CD4-positive, alpha-beta T cell (primary cell): ENCODE data around the gene SLC9A8. TPM values are rescaled to one million over a fixed set of nuclear protein-coding genes. Genes with fewer than 3 reads are reported as not detected.
A peak's percentile ranks its signal among the peaks of the same experiment; 100 is the strongest.

Source experiments
- ATAC-seq: fragments of 200-7000 bp; cut with Tn5 transposase; one replicate; pipeline ENCODE4 v1.10.0; 2022; ENCODE audit warnings: mild to moderate bottlenecking; ENCODE audit not compliant: poor library complexity
- CTCF ChIA-PET: fragments of 350-600 bp; sonication (Branson Sonifier 250); formaldehyde crosslinking; loops from one replicate; lab custom pipeline; 2021; ENCODE audit warnings: antibody characterized with exemption, inconsistent platforms; lab: Charles Lee
- POLR2A ChIA-PET: fragments of 350-600 bp; sonication (Branson Sonifier 250); formaldehyde crosslinking; loops from one replicate; lab custom pipeline; 2021; ENCODE audit warnings: antibody characterized with exemption, inconsistent platforms; lab: Charles Lee
- DNase-seq, 14 experiments: peaks; one replicate each; pipeline ENCODE4 v3.0.0-alpha.2; 2013 to 2020; ENCODE audit warnings: mixed read lengths in 2 of 14
- H3K27ac ChIP-seq, 2 donors: one replicate each; pipeline versions ENCODE4 v1.5.1 to v1.7.0; 2013; ENCODE audit warnings: low read length in 2 of 2, low read depth in 1 of 2, mild to moderate bottlenecking in 1 of 2
- H3K27me3 ChIP-seq, 2 experiments: 1 replicate in 1 of 2; 2 replicates in 1 of 2; pipeline versions ENCODE4 v1.6.1 to v1.7.0; 2013; ENCODE audit warnings: low read length in 2 of 2, control low read depth in 1 of 2, mild to moderate bottlenecking in 1 of 2, moderate library complexity in 1 of 2; ENCODE audit not compliant: insufficient read depth in 2 of 2, control insufficient read depth in 1 of 2
- H3K36me3 ChIP-seq: one replicate; pipeline ENCODE4 v1.6.1; 2013; ENCODE audit warnings: low read length, control low read depth; ENCODE audit not compliant: insufficient read depth
- H3K4me1 ChIP-seq: one replicate; pipeline ENCODE4 v1.6.1; 2013; ENCODE audit warnings: low read length, control low read depth; ENCODE audit not compliant: insufficient read depth
- H3K4me3 ChIP-seq: one replicate; pipeline ENCODE4 v1.5.1; 2013; ENCODE audit warnings: mild to moderate bottlenecking, low read length, moderate library complexity
- H3K9me3 ChIP-seq, 2 experiments: 1 replicate in 1 of 2; 2 replicates in 1 of 2; pipeline versions ENCODE4 v1.6.1 to v1.7.0; 2013; ENCODE audit warnings: low read length in 2 of 2, mild to moderate bottlenecking in 2 of 2, control low read depth in 1 of 2, moderate library complexity in 1 of 2; ENCODE audit not compliant: control insufficient read depth in 1 of 2, insufficient read depth in 1 of 2
- H3K27ac Mint-ChIP-seq: one replicate; pipeline ENCODE4 v1.8.0; 2020; ENCODE audit warnings: mixed read lengths
- H3K27me3 Mint-ChIP-seq: one replicate; pipeline ENCODE4 v1.8.0; 2021; ENCODE audit warnings: mixed read lengths
- H3K36me3 Mint-ChIP-seq: one replicate; pipeline ENCODE4 v1.8.0; 2021; ENCODE audit warnings: low read depth, mixed read lengths
- H3K4me1 Mint-ChIP-seq: one replicate; pipeline ENCODE4 v1.8.0; 2021; ENCODE audit warnings: low read depth, mixed read lengths
- H3K4me3 Mint-ChIP-seq: one replicate; pipeline ENCODE4 v1.8.0; 2020; ENCODE audit warnings: mild to moderate bottlenecking, mixed read lengths
- H3K9me3 Mint-ChIP-seq: one replicate; pipeline ENCODE4 v1.8.0; 2020; ENCODE audit warnings: mixed read lengths
- intact Hi-C, 2 experiments: fragments of 100-400 bp; cut with DNase I in 1 of 2; cut with micrococcal nuclease in 1 of 2; formaldehyde crosslinking; loops; one replicate each; pipeline versions ENCODE4 v1.15.1 to v1.9.0; 2023 to 2025; cut with DNase I, micrococcal nuclease
- total RNA-seq, 174 experiments: library from RNA in 2 of 174; stranded (reverse) in 2 of 174; gene quantifications; one replicate each; pipeline ENCODE4 v1.2.3 and lab custom pipeline; 2021 to 2026
- TF ChIP-seq, protein P1 (sequence below): fragments of 200-600 bp; IDR thresholded peaks from one replicate; pipeline ENCODE4 v1.8.0; 2022; ENCODE audit warnings: antibody characterized with exemption, mild to moderate bottlenecking

SLC9A8 gene
- total RNA-seq, 2 experiments from 2014 or later, result 29.5 to 30.2 TPM

DNA sequence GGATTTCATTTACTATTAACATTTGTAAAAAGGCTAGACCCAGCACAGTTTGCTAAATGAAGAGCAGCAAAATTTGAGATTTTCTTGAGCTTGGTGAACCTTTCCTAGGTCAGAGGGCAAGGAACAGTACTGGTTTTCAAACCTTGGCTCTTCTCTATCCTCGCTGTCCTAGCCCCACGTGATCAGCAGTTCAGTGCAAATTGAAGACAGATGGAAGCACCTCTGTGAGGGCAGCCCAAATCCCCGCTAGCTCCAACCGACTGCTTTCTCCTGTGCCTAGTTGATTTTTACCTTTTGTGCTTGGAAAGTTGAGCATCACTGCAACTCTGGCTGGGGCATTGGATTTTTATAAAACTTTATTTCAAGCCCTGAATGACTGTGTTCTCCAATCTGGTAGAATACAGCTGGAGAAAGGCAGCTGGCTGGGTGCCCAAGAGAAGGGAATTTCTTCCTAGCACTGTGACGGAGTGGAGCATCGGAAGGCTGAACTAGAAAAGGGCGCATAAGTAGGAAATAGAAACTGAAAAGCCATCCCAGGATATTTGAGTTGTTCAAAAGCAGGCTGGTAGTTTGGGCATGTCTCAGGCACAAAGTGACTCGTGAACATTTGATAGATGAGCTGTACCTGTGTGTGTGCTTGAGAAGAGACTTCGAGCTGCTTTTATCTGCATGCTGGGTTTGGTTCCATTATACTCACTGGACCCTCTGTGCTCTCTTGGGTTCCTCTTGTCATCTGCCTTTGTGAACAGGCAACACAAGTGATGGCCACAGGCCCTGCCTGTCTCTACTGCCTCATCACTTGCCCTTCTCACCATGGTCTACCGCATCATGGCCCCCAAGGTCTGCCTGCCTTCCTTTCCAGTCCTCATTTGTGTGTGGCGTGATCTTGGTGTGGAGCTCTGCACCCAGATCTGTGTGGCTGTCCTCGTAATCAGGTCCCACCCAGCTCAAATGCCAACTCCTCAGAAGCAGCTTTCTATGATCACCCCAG lies 125.8 kb downstream of the SLC9A8 start:
- POLR2A ChIA-PET, result interaction anchor here (0.8 to 0.9 kb wide), 2 partner anchors 24 to 178 kb away, joined by 3 to 4 read pairs; no protein-coding TSS in a partner anchor
- peaks cover 55% of the 10 kb centered on the region for H3K4me1 Mint-ChIP-seq

DNA sequence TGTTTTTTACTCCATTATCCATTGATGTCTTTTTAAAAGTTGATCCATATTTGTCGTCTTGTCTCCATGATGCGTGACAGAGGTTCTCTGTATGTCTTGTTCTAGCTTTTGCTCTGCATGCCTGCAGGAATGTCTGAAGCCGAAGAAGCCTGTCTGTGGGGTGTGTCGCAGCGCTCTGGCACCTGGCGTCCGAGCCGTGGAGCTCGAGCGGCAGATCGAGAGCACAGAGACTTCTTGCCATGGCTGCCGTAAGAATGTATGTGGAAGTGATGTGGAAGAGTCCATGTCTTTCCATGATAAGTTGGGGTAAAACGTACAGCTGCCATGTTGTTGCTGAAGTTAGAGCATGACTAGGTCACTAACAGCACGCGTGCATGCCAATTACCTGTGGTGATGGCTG lies 128.8 kb downstream of the SLC9A8 start:
- TF ChIP-seq, protein P1, sequence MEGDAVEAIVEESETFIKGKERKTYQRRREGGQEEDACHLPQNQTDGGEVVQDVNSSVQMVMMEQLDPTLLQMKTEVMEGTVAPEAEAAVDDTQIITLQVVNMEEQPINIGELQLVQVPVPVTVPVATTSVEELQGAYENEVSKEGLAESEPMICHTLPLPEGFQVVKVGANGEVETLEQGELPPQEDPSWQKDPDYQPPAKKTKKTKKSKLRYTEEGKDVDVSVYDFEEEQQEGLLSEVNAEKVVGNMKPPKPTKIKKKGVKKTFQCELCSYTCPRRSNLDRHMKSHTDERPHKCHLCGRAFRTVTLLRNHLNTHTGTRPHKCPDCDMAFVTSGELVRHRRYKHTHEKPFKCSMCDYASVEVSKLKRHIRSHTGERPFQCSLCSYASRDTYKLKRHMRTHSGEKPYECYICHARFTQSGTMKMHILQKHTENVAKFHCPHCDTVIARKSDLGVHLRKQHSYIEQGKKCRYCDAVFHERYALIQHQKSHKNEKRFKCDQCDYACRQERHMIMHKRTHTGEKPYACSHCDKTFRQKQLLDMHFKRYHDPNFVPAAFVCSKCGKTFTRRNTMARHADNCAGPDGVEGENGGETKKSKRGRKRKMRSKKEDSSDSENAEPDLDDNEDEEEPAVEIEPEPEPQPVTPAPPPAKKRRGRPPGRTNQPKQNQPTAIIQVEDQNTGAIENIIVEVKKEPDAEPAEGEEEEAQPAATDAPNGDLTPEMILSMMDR, result no peak
- intact Hi-C loops, result no loop called here
- no peaks in the 10 kb centered on the region for H3K9me3 Mint-ChIP-seq
- CTCF ChIA-PET, result no interaction called here
- Histone ChIP-seq H3K27me3 (no peaks in the 10 kb centered on the region), H3K9me3 (no peaks in the 10 kb centered on the region), H3K36me3 (peaks cover 65% of the 10 kb centered on the region), H3K4me1 (peaks cover 34% of the 10 kb centered on the region), H3K4me3 (no peak overlapping the region), H3K27ac (no peak overlapping the region)
- DNase-seq (no peak), ATAC-seq (no peak)
- no peaks in the 10 kb centered on the region for H3K27me3 Mint-ChIP-seq
- peak overlapping the region; percentile 59 for H3K27ac Mint-ChIP-seq
- POLR2A ChIA-PET, result no interaction called here
- peak overlapping the region; percentile 56 for H3K4me3 Mint-ChIP-seq
- peaks cover 49% of the 10 kb centered on the region for H3K4me1 Mint-ChIP-seq
- peaks cover 84% of the 10 kb centered on the region for H3K36me3 Mint-ChIP-seq

More for the DNA sequence above, 125.8 kb downstream of the SLC9A8 start:
- H3K4me1 ChIP-seq, result peaks cover 49% of the 10 kb centered on the region
- Mint-ChIP-seq H3K27ac (peak overlapping the region; percentile 57), H3K9me3 (no peaks in the 10 kb centered on the region), H3K4me3 (peak overlapping the region; percentile 93), H3K27me3 (no peaks in the 10 kb centered on the region), H3K36me3 (peaks cover 59% of the 10 kb centered on the region)
- no peaks in the 10 kb centered on the region for H3K27me3 ChIP-seq
- peaks cover 38% of the 10 kb centered on the region for H3K36me3 ChIP-seq
- TF ChIP-seq, protein P1, result no peak
- ATAC-seq (no peak), DNase-seq (no peak)
- no peak overlapping the region for H3K4me3 ChIP-seq
- no peaks in the 10 kb centered on the region for H3K9me3 ChIP-seq
- CTCF ChIA-PET, result interaction anchor here (1.3 to 3.0 kb wide), 3 partner anchors 40 to 148 kb away, joined by 3 to 13 read pairs (median 3); no protein-coding TSS in a partner anchor
- H3K27ac ChIP-seq, result no peak overlapping the region
- intact Hi-C loops, result loop anchor here in 1 of 2 experiments (5.0 to 10.0 kb wide), 2 partner anchors 226 to 894 kb away; partner anchors contain the start of genes B4GALT5 and CSE1L

Other genes starting within 250 kb of the SLC9A8 start
- gene PTGIS, start 244.7 kb upstream of the SLC9A8 start, total RNA-seq, result not detected
- 1 to 10 TPM; 3.1 to 3.2 TPM for gene B4GALT5, start 99.0 kb upstream of the SLC9A8 start, total RNA-seq
- 10 to 100 TPM; 16.0 to 16.4 TPM for gene SPATA2, start 102.7 kb downstream of the SLC9A8 start, total RNA-seq
- gene RNF114, start 123.6 kb downstream of the SLC9A8 start, total RNA-seq, result 100 to 1,000 TPM; 129 to 132 TPM
- 1 to 10 TPM; 1.7 to 2.5 TPM for gene SNAI1, start 170.2 kb downstream of the SLC9A8 start, total RNA-seq